ENCODE results near the gene FGD3. TPM values are rescaled to one million over a fixed set of nuclear protein-coding genes. Genes with fewer than 3 reads are reported as not detected.
A peak's percentile ranks its signal among the peaks of the same experiment; 100 is the strongest.

The FGD3 gene
- total and polyA plus RNA-seq, 9 of the 15 experiments (the other 6 are each of a cell fraction or from before 2014, with no cell fraction given), result 0.07 to 1.3 (median 0.29) TPM

GRCh38 chr9:93003552-93004407 is 56.5 kb downstream of the FGD3 start (continued):
- TF ChIP-seq MNT (conservative IDR thresholded peaks at IDR 0.05) (peak; percentile 53 to 80), CHD2 (IDR thresholded peaks at IDR 0.05; ENCODE audit: low read depth, low read length) (no peak), KDM5B (IDR thresholded peaks at IDR 0.05; ENCODE audit: insufficient replicate concordance, low read depth, low read length) (no peak), HOXB6 (CRISPR knock-in tag; IDR thresholded peaks at IDR 0.05; ENCODE audit: borderline replicate concordance) (no peak), E2F6 (IDR thresholded peaks at IDR 0.05; ENCODE audit: borderline replicate concordance in 1 of 2, extremely low read depth in 1 of 2, insufficient read depth in 1 of 2, insufficient read length in 1 of 2, low read depth in 1 of 2, low read length in 1 of 2, poor library complexity in 1 of 2, severe bottlenecking in 1 of 2) (peak; percentile 64 to 83), JUND (IDR thresholded peaks at IDR 0.05; ENCODE audit: borderline replicate concordance, low read depth, low read length) (0 out of 2 replicates have a peak, but pooled peaks have one; percentile 26), JUND (tag; IDR thresholded peaks at IDR 0.05; ENCODE audit: borderline replicate concordance, low read depth, low read length) (no peak), TARDBP (IDR thresholded peaks at IDR 0.05) (no peak), NRF1 (conservative IDR thresholded peaks at IDR 0.05 in 1 of 2, IDR thresholded peaks at IDR 0.05 in 1 of 2) (peak; percentile 85 to 88), L3MBTL2 (IDR thresholded peaks at IDR 0.05) (peak; percentile 74), BRD4 (IDR thresholded peaks at IDR 0.05) (no peak), CTBP1 (IDR thresholded peaks at IDR 0.05; ENCODE audit: borderline replicate concordance) (peak; percentile 53; the same call in 1 of the 2 replicates), CREM (IDR thresholded peaks at IDR 0.05; ENCODE audit: low read depth) (no peak), TOE1 (IDR thresholded peaks at IDR 0.05; ENCODE audit: borderline replicate concordance) (0 out of 2 replicates have a peak, but pooled peaks have one; percentile 15), TOE1 (CRISPR knock-in tag; IDR thresholded peaks at IDR 0.05; ENCODE audit: borderline replicate concordance, low read depth) (no peak), USF1 (CRISPR knock-in tag; IDR thresholded peaks at IDR 0.05) (peak; percentile 36; the same call in 1 of the 2 replicates), GATAD2A (IDR thresholded peaks at IDR 0.05) (no peak), FOXP1 (CRISPR knock-in tag; IDR thresholded peaks at IDR 0.05) (0 out of 2 replicates have a peak, but pooled peaks have one; percentile 18), EP400 (IDR thresholded peaks at IDR 0.05) (peak; percentile 34; the same call in 1 of the 2 replicates)
- TF ChIP-seq, protein P1, sequence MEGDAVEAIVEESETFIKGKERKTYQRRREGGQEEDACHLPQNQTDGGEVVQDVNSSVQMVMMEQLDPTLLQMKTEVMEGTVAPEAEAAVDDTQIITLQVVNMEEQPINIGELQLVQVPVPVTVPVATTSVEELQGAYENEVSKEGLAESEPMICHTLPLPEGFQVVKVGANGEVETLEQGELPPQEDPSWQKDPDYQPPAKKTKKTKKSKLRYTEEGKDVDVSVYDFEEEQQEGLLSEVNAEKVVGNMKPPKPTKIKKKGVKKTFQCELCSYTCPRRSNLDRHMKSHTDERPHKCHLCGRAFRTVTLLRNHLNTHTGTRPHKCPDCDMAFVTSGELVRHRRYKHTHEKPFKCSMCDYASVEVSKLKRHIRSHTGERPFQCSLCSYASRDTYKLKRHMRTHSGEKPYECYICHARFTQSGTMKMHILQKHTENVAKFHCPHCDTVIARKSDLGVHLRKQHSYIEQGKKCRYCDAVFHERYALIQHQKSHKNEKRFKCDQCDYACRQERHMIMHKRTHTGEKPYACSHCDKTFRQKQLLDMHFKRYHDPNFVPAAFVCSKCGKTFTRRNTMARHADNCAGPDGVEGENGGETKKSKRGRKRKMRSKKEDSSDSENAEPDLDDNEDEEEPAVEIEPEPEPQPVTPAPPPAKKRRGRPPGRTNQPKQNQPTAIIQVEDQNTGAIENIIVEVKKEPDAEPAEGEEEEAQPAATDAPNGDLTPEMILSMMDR (IDR thresholded peaks at IDR 0.05 in 2 of 3, conservative IDR thresholded peaks at IDR 0.05 in 1 of 3; ENCODE audit: insufficient read depth in 2 of 3, low read depth in 1 of 3, low read length in 3 of 3), result peak; percentile 91 to 98 (median 94)
- TF ChIP-seq, protein P2, sequence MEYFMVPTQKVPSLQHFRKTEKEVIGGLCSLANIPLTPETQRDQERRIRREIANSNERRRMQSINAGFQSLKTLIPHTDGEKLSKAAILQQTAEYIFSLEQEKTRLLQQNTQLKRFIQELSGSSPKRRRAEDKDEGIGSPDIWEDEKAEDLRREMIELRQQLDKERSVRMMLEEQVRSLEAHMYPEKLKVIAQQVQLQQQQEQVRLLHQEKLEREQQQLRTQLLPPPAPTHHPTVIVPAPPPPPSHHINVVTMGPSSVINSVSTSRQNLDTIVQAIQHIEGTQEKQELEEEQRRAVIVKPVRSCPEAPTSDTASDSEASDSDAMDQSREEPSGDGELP (CRISPR knock-in tag; IDR thresholded peaks at IDR 0.05; ENCODE audit: borderline replicate concordance), result peak; percentile 63; the same call in 1 of the 2 replicates

Data from K562 (cell line).